ENCODE data around the gene GPR78.

GPR78 gene

GRCh38 chr4:8587469-8588195 is 7.4 kb downstream of the GPR78 start:
- no peak for DNase-seq

- no peak for DNase-seq
Observed at GRCh38 chr4:8588196-8588470, 7.9 kb downstream of the GPR78 start.

- DNase-seq = no peak
Observed at GRCh38 chr4:8589336-8589735, 9.1 kb downstream of the GPR78 start.

GRCh38 chr4:8589823-8590545 is 9.8 kb downstream of the GPR78 start:
- DNase-seq = no peak

- no peak for DNase-seq
Observed at GRCh38 chr4:8590546-8590880, 10.3 kb downstream of the GPR78 start.

- no peak for DNase-seq
Observed at GRCh38 chr4:8591114-8591513, 10.9 kb downstream of the GPR78 start.

- DNase-seq = no peak
Observed at GRCh38 chr4:8591626-8592365, 11.6 kb downstream of the GPR78 start.

GRCh38 chr4:8592366-8593263 is 12.4 kb downstream of the GPR78 start, which contains the start of gene CPZ:
Gene CPZ (plus strand): TSS chr4:8592765. CDS start chr4:8592834, 69 bp downstream.
- DNase-seq = no peak

GRCh38 chr4:8593264-8594096 is 13.3 kb downstream of the GPR78 start:
- DNase-seq = no peak

GRCh38 chr4:8594097-8595038 is 14.2 kb downstream of the GPR78 start:
- peak in 1 of 5 donors; percentile 23 for DNase-seq

GRCh38 chr4:8595237-8596087 is 15.3 kb downstream of the GPR78 start:
- no peak for DNase-seq

GRCh38 chr4:8596891-8597290 is 16.7 kb downstream of the GPR78 start:
- no peak for DNase-seq

- no peak for DNase-seq
Observed at GRCh38 chr4:8597319-8597718, 17.1 kb downstream of the GPR78 start.

GRCh38 chr4:8597791-8598190 is 17.6 kb downstream of the GPR78 start:
- no peak for DNase-seq

GRCh38 chr4:8598391-8599090 is 18.3 kb downstream of the GPR78 start:
- DNase-seq = no peak

GRCh38 chr4:8599091-8599460 is 18.9 kb downstream of the GPR78 start:
- no peak for DNase-seq

- no peak for DNase-seq
Observed at GRCh38 chr4:8599657-8600056, 19.5 kb downstream of the GPR78 start.

- DNase-seq = no peak
Observed at GRCh38 chr4:8600266-8600665, 20.1 kb downstream of the GPR78 start.

- DNase-seq = no peak
Observed at GRCh38 chr4:8600686-8601085, 20.5 kb downstream of the GPR78 start.
